Right cardiac atrium (tissue), 5 donors: ENCODE data around the gene SFMBT2. TPM values are rescaled to one million over a fixed set of nuclear protein-coding genes. Genes with fewer than 3 reads are reported as not detected.

Experiments
- ATAC-seq, 2 donors: fragments of 200-7000 bp; cut with Tn5 transposase; one replicate each; pipeline versions ENCODE4 v1.8.0 to v1.9.1; 2020; ENCODE audit warnings: moderate library complexity in 2 of 2, mild to moderate bottlenecking in 1 of 2
- DNase-seq, 3 donors: peaks; one replicate each; pipeline ENCODE4 v3.0.0-alpha.2; 2020
- H3K27ac ChIP-seq: one replicate; pipeline ENCODE4 v1.5.1; 2013; ENCODE audit warnings: mild to moderate bottlenecking, low read length, control low read depth, moderate library complexity
- H3K27me3 ChIP-seq: one replicate; pipeline ENCODE4 v1.6.1; 2013; ENCODE audit not compliant: control insufficient read depth, insufficient read depth
- H3K4me1 ChIP-seq: one replicate; pipeline ENCODE4 v1.6.1; 2013; ENCODE audit warnings: low read length; ENCODE audit not compliant: control insufficient read depth, insufficient read depth
- H3K4me3 ChIP-seq: one replicate; pipeline ENCODE4 v1.5.1; 2013; ENCODE audit warnings: low read length, control low read depth
- H3K9me3 ChIP-seq: one replicate; pipeline ENCODE4 v1.6.1; 2013; ENCODE audit warnings: low read length; ENCODE audit not compliant: control insufficient read depth
- WGBS: extraction: QIAGEN DNeasy Blood & Tissue Kit; methylation state at CpG from one replicate; pipeline ENCODE4 v1.1.7; 2013; 5-methylcytosine and 5-hydroxymethylcytosine counted together
- intact Hi-C, 4 donors: fragments of 100-400 bp; cut with DNase I; formaldehyde crosslinking; loops; one replicate each; pipeline versions ENCODE4 v1.11.0 to v1.14.0; 2022 to 2023
- polyA plus RNA-seq: library from polyadenylated mRNA; stranded (reverse); fragments of 200-250 nt; gene quantifications from one replicate; pipeline ENCODE4 v1.2.3, GENCODE V29; 2013
- total RNA-seq, 4 donors: library from RNA; stranded (reverse); fragmentation: NEBNext Ultra II Directional; extraction: Animal tissue kit (Norgen Biotek cat#: 25700); gene quantifications; one replicate each; pipeline ENCODE4 v1.2.1, GENCODE V29; 2021
- donor health status: healthy with polysubstance abuse.
- donor health status: DM: no; HTN: yes; CAD: no.
- donor health status: DM: no; HTN: no; CAD: no.
- donor health status: DM: no; HTN: yes; CAD: no; lungs with severe emphysema.
- donor health status: DM: yes; HTN: yes; CAD: no.

SFMBT2 gene
- total and polyA plus RNA-seq, 5 donors: 3.3 to 12.9 (median 11.9) TPM

- Histone ChIP-seq H3K4me3 (no peak overlapping the region), H3K27ac (no peak overlapping the region), H3K4me1 (no peaks in the 10 kb centered on the region), H3K9me3 (no peaks in the 10 kb centered on the region), H3K27me3 (peaks cover 2% of the 10 kb centered on the region)
- DNase-seq (no peak), ATAC-seq (no peak)
- WGBS: 87% methylated on average over 3 of the region's 3 CpGs
- intact Hi-C loops: loop anchor here in 1 of 4 donors (5.0 kb wide), 1 partner anchor 508 kb away; no protein-coding TSS in a partner anchor
These were observed 14.1 kb upstream of the SFMBT2 start for GRCh38 chr10:7424919-7425318.

DNA sequence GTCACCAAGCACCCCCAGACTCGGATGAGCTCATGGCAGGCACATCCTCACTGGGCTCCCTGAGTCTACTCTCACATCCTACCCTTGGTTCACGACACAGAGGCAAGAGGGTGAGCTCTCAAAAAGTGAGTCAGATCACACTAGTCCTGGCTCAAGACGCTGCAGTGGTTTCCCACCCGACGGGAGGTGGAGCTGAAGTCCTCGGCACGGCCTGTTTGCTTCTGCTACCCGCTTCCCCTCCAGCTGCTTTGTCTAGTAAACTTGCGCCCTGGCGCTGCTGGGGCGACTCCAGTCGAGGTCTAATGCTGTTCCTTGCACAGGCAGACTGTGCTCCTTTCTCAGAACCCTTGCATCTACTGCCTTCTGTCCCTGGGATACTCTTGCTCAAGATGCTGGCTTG lies 13.5 kb upstream of the SFMBT2 start:
- intact Hi-C loops: loop anchor here in 1 of 4 donors (5.0 kb wide), 1 partner anchor 507 kb away; no protein-coding TSS in a partner anchor
- ATAC-seq (no peak), DNase-seq (peak in 1 of 3 donors; percentile 56)
- no peaks in the 10 kb centered on the region for H3K4me1 ChIP-seq
- 61% methylated on average over 12 of the region's 12 CpGs for WGBS
- no peak overlapping the region for H3K4me3 ChIP-seq
- no peaks in the 10 kb centered on the region for H3K9me3 ChIP-seq
- peaks cover 2% of the 10 kb centered on the region for H3K27me3 ChIP-seq
- no peak overlapping the region for H3K27ac ChIP-seq

GRCh38 chr10:7423521-7423920 lies 12.7 kb upstream of the SFMBT2 start:
- WGBS: 19% methylated on average over 6 of the region's 6 CpGs
- ATAC-seq: no peak
- no peak for DNase-seq
- Histone ChIP-seq H3K27me3 (peaks cover 2% of the 10 kb centered on the region), H3K27ac (no peak overlapping the region), H3K4me3 (no peak overlapping the region), H3K9me3 (no peaks in the 10 kb centered on the region), H3K4me1 (no peaks in the 10 kb centered on the region)
- intact Hi-C loops: loop anchor here in 1 of 4 donors (5.0 kb wide), 1 partner anchor 506 kb away; no protein-coding TSS in a partner anchor

DNA sequence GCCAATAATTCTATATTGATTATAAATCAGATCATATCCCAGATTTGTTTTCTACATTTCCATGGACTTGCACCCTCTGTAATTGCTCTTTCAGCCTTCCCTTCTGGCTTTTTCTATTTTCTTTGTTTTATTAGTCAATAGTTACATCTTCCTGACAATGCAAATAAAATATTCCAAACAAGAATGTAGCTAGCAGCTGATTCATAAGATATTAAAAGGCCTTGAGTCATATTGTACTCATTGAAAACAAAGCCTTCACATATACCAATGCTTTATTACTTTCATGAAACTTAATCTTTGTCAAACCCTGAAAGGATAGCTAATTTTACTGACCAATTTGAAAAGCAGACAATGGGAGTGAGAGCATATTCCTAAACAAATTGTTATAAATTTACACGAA lies 10.7 kb upstream of the SFMBT2 start:
- ATAC-seq: no peak
- no peak overlapping the region for H3K27ac ChIP-seq
- intact Hi-C loops: loop anchor here in 1 of 4 donors (5.0 kb wide), 1 partner anchor 504 kb away; no protein-coding TSS in a partner anchor
- H3K4me1 ChIP-seq: no peaks in the 10 kb centered on the region
- H3K9me3 ChIP-seq: no peaks in the 10 kb centered on the region
- DNase-seq: no peak
- peaks cover 2% of the 10 kb centered on the region for H3K27me3 ChIP-seq
- H3K4me3 ChIP-seq: no peak overlapping the region
- 77% methylated on average over 1 of the region's 1 CpG for WGBS

GRCh38 chr10:7419998-7420397 lies 9.2 kb upstream of the SFMBT2 start:
- ATAC-seq (no peak), DNase-seq (no peak)
- H3K27ac ChIP-seq: no peak overlapping the region
- no peak overlapping the region for H3K4me3 ChIP-seq
- H3K4me1 ChIP-seq: no peaks in the 10 kb centered on the region
- H3K27me3 ChIP-seq: peaks cover 2% of the 10 kb centered on the region
- 79% methylated on average over 8 of the region's 8 CpGs for WGBS
- intact Hi-C loops: loop anchor here (5.0 to 10.0 kb wide), 6 partner anchors 295 to 755 kb away; no protein-coding TSS in a partner anchor
- H3K9me3 ChIP-seq: no peaks in the 10 kb centered on the region

DNA sequence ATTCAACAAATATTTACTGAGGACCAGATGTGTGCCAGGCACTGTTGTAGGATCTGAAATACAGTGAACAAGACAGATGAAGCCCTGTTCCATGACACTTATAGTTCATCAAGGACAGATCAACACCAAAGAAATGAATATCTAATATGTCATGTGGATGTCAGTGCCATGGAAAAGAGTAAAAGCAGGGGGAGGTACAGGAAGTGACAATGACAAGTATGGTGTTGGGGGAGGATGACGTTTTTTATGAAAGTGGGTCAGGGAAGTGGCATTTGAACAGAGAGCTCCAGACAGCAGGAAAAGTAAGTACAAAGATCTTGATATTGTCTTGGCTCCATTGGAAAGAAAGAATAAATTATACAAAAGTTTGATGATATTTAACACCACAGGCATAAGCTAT lies 7.0 kb upstream of the SFMBT2 start:
- H3K4me1 ChIP-seq: no peaks in the 10 kb centered on the region
- peaks cover 2% of the 10 kb centered on the region for H3K27me3 ChIP-seq
- no peak overlapping the region for H3K27ac ChIP-seq
- H3K4me3 ChIP-seq: no peak overlapping the region
- ATAC-seq (no peak), DNase-seq (no peak)
- H3K9me3 ChIP-seq: no peaks in the 10 kb centered on the region
- intact Hi-C loops: loop anchor here (2.0 to 10.0 kb wide), 6 partner anchors 293 to 753 kb away; no protein-coding TSS in a partner anchor
- 16% methylated on average over 1 of the region's 1 CpG for WGBS

GRCh38 chr10:7417103-7417623 lies 6.3 kb upstream of the SFMBT2 start:
- Histone ChIP-seq H3K27ac (no peak overlapping the region), H3K27me3 (peaks cover 2% of the 10 kb centered on the region), H3K4me3 (no peak overlapping the region), H3K4me1 (no peaks in the 10 kb centered on the region), H3K9me3 (no peaks in the 10 kb centered on the region)
- no peak for ATAC-seq
- DNase-seq: no peak
- 17% methylated on average over 2 of the region's 2 CpGs for WGBS
- intact Hi-C loops: loop anchor here (2.0 to 10.0 kb wide), 6 partner anchors 292 to 752 kb away; no protein-coding TSS in a partner anchor

GRCh38 chr10:7414766-7415165 lies 3.9 kb upstream of the SFMBT2 start:
- Histone ChIP-seq H3K27ac (no peak overlapping the region), H3K27me3 (no peaks in the 10 kb centered on the region), H3K4me3 (no peak overlapping the region), H3K4me1 (no peaks in the 10 kb centered on the region), H3K9me3 (no peaks in the 10 kb centered on the region)
- ATAC-seq: no peak
- intact Hi-C loops: loop anchor here (5.0 to 10.0 kb wide), 6 partner anchors 157 to 750 kb away; no protein-coding TSS in a partner anchor
- 73% methylated on average over 2 of the region's 2 CpGs for WGBS
- no peak for DNase-seq

GRCh38 chr10:7412928-7413282 lies 2.1 kb upstream of the SFMBT2 start:
- no peaks in the 10 kb centered on the region for H3K27me3 ChIP-seq

DNA sequence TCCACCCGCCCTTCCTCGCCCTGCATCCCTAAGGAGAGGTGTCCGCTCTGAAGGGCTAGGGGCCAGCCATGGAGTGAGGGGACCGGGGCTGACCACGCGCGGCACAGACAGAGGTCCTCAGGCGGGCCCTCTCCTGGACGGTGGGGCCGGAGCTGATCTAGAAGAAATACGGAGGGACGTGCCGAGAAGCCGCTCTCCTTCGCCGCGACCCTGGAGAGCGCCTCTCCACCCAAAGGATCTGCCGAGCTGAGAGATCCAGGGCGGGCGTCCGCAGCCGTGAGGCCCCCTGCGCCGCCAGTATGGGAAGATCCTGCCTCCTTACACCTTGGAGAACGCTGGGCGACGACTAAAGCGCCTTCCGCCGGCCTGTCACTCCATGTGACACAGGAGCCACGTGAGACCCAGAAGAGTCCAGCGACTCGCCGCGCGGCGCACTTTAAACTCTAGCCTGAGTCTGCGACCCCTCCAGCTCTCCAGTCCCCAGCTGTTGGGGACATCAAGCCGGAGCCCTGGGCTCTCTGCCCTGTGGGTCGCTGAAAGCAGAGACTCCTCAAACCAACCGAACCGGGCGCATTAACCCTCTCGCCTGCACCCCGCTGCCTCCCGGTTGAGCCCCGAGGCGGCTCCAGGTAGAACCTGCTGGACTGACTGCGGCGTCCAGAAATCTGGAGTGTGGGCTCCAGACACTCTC lies 1.5 kb upstream of the SFMBT2 start:
- WGBS: 2% methylated on average over 51 of the region's 51 CpGs
- H3K27ac ChIP-seq: no peak overlapping the region
- intact Hi-C loops: loop anchor here (2.0 to 10.0 kb wide), 7 partner anchors 155 to 748 kb away; no protein-coding TSS in a partner anchor
- no peak for ATAC-seq
- no peaks in the 10 kb centered on the region for H3K9me3 ChIP-seq
- peak overlapping the region; percentile 29 for H3K4me3 ChIP-seq
- no peaks in the 10 kb centered on the region for H3K4me1 ChIP-seq
- peak; percentile 45 to 75 (median 71) for DNase-seq
- H3K27me3 ChIP-seq: no peaks in the 10 kb centered on the region

More at GRCh38 chr10:7412928-7413282, 2.1 kb upstream of the SFMBT2 start:
- Histone ChIP-seq H3K27ac (no peak overlapping the region), H3K4me3 (peak overlapping the region; percentile 29), H3K4me1 (no peaks in the 10 kb centered on the region), H3K9me3 (no peaks in the 10 kb centered on the region)
- intact Hi-C loops: loop anchor here (2.0 to 10.0 kb wide), 7 partner anchors 156 to 748 kb away; no protein-coding TSS in a partner anchor
- 6% methylated on average over 32 of the region's 32 CpGs for WGBS
- no peak for ATAC-seq
- DNase-seq: peak in 2 of 3 donors; percentile 17 to 64

DNA sequence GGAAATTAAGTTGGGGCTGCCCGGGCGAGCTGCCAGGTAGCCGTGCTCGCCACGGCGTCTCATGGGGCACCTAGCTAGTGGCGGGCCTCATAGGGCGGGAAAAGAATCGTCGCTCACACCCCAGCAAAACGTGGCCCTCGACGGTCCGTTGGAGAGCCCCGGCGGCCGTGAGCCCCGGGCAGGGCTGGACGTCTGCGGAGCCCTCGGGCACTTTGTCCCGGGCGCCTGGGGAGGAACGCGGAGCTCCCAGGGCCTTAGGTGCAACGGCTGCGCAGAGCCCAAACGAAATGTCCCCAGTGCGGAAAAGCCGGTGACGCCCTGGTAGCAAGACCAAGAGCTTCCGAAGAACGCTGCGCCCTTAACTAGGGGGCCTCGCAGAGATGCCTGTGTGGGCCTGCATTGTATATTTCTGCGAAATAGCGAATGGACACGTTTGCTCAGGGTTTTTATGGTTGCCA lies 866 bp upstream of the SFMBT2 start:
- H3K4me1 ChIP-seq: peaks cover 1% of the 10 kb centered on the region
- H3K4me3 ChIP-seq: peak overlapping the region; percentile 95
- H3K27ac ChIP-seq: no peak overlapping the region
- ATAC-seq (no peak), DNase-seq (peak; percentile 18 to 64 (median 63))
- no peaks in the 10 kb centered on the region for H3K9me3 ChIP-seq
- 3% methylated on average over 38 of the region's 38 CpGs for WGBS
- no peaks in the 10 kb centered on the region for H3K27me3 ChIP-seq
- intact Hi-C loops: loop anchor here (2.0 to 10.0 kb wide), 7 partner anchors 154 to 747 kb away; no protein-coding TSS in a partner anchor
